Urinary bladder (tissue), 4 donors: ENCODE data around the gene SPEN. TPM values are rescaled to one million over a fixed set of nuclear protein-coding genes. Genes with fewer than 3 reads are reported as not detected.
"Not testable (repeated sequence)": the region's sequence is repeated elsewhere in the genome, so short reads cannot be mapped to it uniquely, and the experiment has no call there.

Experiments used
- DNase-seq: peaks from one replicate; pipeline ENCODE4 v3.0.0-alpha.2; 2015; ENCODE audit errors: extremely low spot score
- H3K27ac ChIP-seq: one replicate; pipeline ENCODE4 v1.5.1; 2013; ENCODE audit warnings: low read depth, mild to moderate bottlenecking, moderate library complexity
- H3K36me3 ChIP-seq: one replicate; pipeline ENCODE4 v1.6.1; 2013; ENCODE audit warnings: mild to moderate bottlenecking, moderate library complexity; ENCODE audit not compliant: insufficient read depth
- H3K4me1 ChIP-seq: one replicate; pipeline ENCODE4 v1.6.1; 2013; ENCODE audit warnings: mild to moderate bottlenecking, moderate library complexity; ENCODE audit not compliant: insufficient read depth
- H3K4me3 ChIP-seq: one replicate; pipeline ENCODE4 v1.5.1; 2013; ENCODE audit warnings: low read depth, low read length
- WGBS: extraction: QIAGEN DNeasy Blood & Tissue Kit; methylation state at CpG from one replicate; pipeline ENCODE4 v1.1.7; 2013; 5-methylcytosine and 5-hydroxymethylcytosine counted together
- polyA plus RNA-seq: library from polyadenylated mRNA; stranded (reverse); fragments of 200-250 nt; gene quantifications from one replicate; pipeline ENCODE4 v1.2.3, GENCODE V29; 2013
- total RNA-seq: library from RNA; depleted of rRNA; stranded (reverse); fragments of >200 nt; gene quantifications from one replicate; pipeline ENCODE4 v1.2.3, GENCODE V29; 2014
- donor health status: healthy with polysubstance abuse.
- donor health status: healthy.

The SPEN gene, protein sequence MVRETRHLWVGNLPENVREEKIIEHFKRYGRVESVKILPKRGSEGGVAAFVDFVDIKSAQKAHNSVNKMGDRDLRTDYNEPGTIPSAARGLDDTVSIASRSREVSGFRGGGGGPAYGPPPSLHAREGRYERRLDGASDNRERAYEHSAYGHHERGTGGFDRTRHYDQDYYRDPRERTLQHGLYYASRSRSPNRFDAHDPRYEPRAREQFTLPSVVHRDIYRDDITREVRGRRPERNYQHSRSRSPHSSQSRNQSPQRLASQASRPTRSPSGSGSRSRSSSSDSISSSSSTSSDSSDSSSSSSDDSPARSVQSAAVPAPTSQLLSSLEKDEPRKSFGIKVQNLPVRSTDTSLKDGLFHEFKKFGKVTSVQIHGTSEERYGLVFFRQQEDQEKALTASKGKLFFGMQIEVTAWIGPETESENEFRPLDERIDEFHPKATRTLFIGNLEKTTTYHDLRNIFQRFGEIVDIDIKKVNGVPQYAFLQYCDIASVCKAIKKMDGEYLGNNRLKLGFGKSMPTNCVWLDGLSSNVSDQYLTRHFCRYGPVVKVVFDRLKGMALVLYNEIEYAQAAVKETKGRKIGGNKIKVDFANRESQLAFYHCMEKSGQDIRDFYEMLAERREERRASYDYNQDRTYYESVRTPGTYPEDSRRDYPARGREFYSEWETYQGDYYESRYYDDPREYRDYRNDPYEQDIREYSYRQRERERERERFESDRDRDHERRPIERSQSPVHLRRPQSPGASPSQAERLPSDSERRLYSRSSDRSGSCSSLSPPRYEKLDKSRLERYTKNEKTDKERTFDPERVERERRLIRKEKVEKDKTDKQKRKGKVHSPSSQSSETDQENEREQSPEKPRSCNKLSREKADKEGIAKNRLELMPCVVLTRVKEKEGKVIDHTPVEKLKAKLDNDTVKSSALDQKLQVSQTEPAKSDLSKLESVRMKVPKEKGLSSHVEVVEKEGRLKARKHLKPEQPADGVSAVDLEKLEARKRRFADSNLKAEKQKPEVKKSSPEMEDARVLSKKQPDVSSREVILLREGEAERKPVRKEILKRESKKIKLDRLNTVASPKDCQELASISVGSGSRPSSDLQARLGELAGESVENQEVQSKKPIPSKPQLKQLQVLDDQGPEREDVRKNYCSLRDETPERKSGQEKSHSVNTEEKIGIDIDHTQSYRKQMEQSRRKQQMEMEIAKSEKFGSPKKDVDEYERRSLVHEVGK (N-terminal part only)
- total RNA-seq: 47.6 TPM
- 31.8 TPM for polyA plus RNA-seq

DNA sequence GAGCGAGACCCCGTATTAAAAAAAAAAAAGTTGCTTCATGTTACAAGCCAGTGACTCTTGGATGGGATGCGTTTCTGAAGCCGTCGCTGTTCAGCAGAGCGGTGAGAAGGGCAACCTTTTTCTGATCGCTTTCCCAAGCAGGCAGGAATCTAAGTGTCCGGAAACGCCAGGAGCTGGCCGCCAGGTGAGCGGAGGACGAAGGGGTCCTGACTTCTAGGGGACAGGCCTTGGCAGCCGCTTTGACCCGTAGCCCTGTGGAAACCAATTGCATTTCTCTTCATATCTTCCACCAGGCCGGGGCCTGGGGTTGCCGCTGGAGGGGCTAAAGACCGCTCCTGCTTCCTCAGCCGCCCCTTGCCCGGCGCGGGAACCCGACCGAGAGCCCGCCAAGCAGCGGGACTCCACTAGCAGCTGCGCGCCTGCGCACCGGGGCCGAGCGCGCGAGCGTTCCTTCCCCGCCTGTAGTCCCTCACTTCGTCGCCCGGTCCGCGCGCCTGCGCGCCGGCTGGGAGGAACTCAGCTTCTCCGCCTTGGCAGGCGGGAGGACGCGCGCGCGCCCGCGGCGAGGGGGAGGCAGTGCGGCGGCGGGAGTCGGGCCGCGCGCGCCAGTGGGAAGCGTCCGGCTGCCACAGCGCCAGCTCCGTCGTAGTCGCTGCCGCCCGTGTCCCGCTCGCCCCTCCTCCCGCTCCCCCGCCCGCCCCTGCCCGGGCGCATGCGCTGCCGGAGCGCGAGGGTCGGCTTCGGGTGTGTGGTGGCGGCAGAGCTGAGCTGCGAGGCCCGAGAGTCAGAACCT is at the start of gene SPEN:
TSS of gene SPEN (plus strand) at position 608 of the 793 bp plus-strand sequence. CDS start 361 bp downstream, outside the sequence.
- Histone ChIP-seq H3K36me3 (no peaks in the 10 kb centered on the region), H3K27ac (peak within 1 kb of the TSS; percentile 93), H3K4me1 (no peaks in the 10 kb centered on the region), H3K4me3 (peak within 1 kb of the TSS; percentile 89)
- whole genome bisulfite sequencing: under 1% methylated on average over 86 of the region's 86 CpGs
- DNase-seq: peak; percentile 86

DNA sequence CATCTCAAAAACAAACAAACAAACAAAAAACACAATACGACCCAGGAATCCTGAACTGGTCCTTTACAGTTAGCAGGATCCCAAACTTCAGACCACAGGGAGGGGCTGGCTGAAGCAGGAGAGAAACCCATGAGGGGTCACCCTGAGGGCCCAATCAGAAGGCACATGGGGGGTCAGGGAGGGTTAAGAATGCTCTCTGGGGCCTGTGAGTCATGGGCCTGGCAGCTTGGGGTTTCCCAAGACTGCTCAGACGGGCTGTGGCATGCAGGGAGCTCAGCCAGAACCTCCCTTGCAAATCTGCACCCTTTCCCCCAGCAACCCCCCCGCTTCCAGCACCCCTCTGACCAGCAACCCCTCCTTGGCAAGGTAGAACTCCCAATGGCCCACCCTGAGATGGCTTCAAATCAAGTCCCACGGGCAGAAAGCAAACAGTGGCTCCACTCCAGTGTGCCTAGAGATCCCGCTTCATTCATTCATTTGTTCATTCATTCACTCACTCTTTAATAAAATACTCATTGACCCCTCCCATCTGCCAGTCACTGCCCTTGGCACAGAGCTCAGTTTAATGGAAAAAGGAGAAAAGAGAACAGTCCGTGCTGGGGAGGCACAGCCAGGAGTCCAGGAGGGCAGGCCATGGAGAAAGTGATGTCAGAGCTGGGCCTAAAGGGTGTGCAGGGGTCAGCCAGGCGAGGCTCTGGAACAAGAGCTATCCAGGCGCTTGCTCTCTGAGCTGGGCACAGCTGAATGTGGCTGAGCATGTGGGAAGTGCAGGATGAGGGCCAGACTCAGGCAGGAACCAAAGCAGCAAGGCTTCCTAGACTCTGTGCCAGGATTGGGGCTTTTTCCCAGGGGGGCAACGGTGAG is 48.3 kb upstream of the SPEN start:
- 41% methylated on average over 9 of the region's 9 CpGs for WGBS
- Histone ChIP-seq H3K4me3 (no peak overlapping the region), H3K4me1 (no peaks in the 10 kb centered on the region), H3K27ac (peak overlapping the region; percentile 46), H3K36me3 (no peaks in the 10 kb centered on the region)
- DNase-seq: peak; percentile 51

DNA sequence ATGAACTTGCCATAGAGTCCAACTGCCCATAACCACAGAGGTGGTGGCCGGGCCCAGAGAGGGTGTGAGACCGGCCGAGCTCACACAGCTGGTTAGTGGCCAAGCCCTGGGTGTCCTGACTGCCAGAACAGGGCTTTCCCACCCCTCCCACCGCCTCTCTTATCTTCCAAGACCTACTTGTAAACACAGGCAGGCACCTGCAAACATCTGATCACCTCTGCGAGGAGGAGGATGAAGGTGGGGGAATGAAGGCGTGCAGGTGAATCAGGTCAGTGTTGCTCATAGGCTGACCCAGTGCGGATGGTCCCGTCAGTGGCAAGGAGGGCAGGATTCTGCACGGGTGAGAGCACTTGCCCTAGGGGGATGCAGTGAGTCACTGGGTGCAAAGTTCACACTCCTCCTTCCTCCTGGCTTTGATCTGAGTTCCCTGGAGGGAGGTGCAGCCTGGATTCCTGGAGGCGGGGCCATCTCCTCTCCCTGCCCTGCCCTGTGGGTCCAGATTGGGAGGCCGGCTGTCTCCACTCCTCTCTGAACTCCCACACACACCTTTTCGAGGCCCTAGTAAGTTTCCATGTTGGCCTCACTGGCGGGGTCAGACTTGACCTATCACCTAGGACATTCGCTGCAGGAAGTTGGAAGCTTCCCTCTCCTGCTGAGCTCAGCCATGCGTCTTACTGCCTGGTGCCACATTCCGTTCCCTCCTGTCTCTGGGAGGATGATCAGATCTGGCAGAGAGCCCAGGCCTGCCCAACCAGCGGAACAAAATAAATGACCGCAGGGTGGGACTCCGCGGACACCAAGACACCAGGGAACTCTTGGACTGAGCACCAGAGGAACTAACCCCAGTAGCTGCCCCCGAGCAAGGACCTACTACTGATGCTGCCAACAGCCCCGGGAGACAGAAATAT is 47.3 kb upstream of the SPEN start:
- H3K27ac ChIP-seq: peak overlapping the region; percentile 52
- H3K4me3 ChIP-seq: no peak overlapping the region
- no peak for DNase-seq
- H3K4me1 ChIP-seq: no peaks in the 10 kb centered on the region
- no peaks in the 10 kb centered on the region for H3K36me3 ChIP-seq
- WGBS: 45% methylated on average over 22 of the region's 22 CpGs

DNA sequence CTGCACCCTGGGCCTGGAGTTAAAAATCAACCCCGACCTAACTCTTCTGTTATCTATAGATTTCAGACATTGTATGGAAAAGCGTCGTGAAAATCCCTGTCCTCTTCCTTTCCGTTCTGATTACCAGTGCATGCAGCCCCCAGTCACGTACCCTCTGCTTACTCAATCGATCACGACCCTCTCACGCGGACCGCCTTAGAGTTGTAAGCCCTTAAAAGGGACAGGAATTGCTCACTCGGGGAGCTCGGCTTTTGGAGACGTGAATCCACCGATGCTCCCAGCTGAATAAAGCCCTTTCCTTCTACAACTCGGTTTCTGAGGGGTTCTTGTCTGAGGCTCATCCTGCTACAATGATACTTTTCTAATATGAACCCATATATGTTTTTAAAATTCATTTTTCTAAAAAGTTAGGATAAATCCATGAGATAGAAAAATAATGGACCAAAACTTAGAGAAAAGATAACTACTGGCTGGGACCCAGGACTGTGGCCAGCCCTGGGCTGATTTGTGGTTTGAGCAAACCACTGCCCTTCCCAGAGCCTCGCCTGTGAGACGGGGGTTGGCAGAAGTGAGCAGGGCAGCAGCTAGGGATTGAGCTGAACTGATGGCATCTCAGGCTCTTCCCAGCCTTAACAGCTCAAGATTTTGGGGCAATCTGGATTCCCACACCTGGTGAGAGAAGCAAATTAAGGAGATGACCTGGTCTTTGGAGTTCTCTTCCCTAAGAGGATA is 45.1 kb upstream of the SPEN start:
- no peak for DNase-seq
- no peaks in the 10 kb centered on the region for H3K36me3 ChIP-seq
- H3K4me3 ChIP-seq: no peak overlapping the region
- no peaks in the 10 kb centered on the region for H3K4me1 ChIP-seq
- H3K27ac ChIP-seq: no peak overlapping the region
- 76% methylated on average over 17 of the region's 17 CpGs for WGBS

DNA sequence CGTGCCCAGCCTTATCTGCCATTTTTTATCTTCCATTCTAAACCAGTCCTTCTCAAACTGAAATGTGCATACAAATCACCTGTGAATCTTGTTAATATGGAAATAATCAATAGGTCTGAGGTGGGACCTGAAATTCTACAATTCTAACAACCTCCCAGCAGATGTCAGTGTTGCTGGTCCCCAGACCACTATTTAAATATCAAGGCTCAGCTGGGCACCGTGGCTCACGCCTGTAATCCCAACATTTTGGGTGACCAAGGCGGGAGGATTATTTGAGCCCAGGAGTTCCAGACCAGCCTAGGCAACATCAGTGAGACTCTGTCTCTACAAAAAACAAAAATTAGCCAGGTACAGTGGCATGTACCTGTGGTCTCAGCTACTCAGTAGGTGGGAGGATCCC is 44.1 kb upstream of the SPEN start:
- WGBS: 39% methylated on average over 4 of the region's 4 CpGs
- DNase-seq: no peak
- Histone ChIP-seq H3K4me1 (no peaks in the 10 kb centered on the region), H3K4me3 (no peak overlapping the region), H3K36me3 (no peaks in the 10 kb centered on the region), H3K27ac (no peak overlapping the region)

DNA sequence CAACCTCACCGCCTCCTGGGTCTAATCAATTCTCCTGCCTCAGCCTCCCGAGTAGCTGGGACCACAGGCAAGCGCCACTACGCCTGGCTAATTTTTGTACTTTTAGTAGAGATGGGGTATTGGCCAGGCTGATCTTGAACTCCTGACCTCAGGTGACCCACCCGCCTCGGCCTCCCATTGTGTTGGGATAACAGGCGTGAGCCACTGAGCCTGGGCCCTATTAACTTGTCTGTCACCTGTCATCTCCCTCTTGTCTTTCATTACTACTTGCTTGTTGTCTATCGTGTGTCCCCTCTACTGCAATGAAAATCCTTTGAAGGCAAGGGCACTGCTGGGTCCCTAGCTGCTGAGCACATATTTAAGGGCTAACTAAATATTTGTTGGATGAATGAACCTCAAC is 43.4 kb upstream of the SPEN start:
- DNase-seq: no peak
- H3K27ac ChIP-seq: no peak overlapping the region
- H3K4me1 ChIP-seq: no peaks in the 10 kb centered on the region
- H3K4me3 ChIP-seq: no peak overlapping the region
- no peaks in the 10 kb centered on the region for H3K36me3 ChIP-seq
- 89% methylated on average over 8 of the region's 8 CpGs for WGBS

DNA sequence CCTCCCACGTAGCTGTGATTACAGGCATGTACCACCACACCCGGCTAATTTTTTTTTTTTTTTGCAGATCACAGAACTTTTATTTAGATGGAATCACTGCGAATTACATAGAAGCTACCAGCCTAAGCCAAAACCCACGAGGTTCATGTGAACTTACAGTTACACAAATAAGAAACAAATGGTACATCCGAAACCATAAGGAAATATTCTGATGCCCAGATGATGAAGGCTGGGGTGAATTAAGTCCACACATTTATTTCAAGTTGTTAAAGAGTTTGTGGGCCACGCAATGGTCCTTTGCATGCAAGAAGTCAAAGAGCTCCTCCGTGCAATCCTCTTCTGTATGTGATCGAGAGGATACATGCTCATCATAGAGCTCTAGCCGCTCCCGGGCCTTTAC is 40.4 kb upstream of the SPEN start:
- no peak for DNase-seq
- H3K36me3 ChIP-seq: no peaks in the 10 kb centered on the region
- WGBS: 93% methylated on average over 10 of the region's 10 CpGs

DNA sequence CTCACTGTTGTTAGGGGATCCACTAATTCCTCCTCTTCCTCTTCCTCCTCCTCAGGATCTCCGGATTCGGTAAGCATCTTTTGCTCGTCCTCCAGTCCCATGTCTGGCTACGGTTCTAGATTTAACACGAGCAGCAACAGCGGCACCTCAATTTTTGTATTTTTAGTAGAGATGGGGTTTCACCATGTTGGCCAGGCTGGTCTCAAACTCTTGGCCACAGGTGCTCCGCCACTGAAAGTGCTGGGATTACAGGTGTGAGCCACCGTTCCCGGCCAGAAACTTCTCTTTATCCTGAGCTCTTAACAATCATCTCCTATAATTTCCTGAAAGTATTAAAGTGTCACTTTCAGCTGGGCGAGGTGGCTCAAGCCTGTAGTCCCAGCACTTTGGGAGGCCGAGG is 40.0 kb upstream of the SPEN start, which contains the start of gene UQCRHL:
TSS of gene UQCRHL (minus strand) at position 101 of the 400 bp plus-strand sequence. CDS start at position 101, 0 bp downstream.
- not testable (repeated sequence) for H3K4me3 ChIP-seq, DNase-seq, H3K27ac ChIP-seq, H3K36me3 ChIP-seq, H3K4me1 ChIP-seq
- 91% methylated on average over 11 of the region's 11 CpGs for WGBS

More for the DNA sequence above, 40.4 kb upstream of the SPEN start:
- Histone ChIP-seq H3K4me3 (no peak overlapping the region), H3K27ac (no peak overlapping the region), H3K4me1 (no peaks in the 10 kb centered on the region)

DNA sequence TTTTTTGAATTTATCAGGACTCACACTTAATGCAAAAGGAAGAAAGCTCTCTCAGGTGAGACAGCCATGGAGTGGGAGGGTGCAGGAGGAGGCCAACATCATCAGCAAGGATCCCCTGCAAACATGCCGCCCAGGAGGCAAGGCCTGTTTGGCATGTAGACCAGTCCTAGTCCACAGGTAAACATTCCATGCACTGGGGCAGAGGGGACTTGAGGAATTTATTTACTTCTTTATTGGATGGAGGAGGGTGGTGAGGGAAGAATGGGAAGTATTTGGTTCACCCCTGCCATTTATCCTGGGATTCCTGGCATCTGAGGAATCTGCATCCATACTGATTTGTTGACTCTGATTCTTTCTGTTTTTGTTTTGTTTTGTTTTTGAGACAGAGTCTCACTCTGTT is 38.6 kb upstream of the SPEN start:
- Histone ChIP-seq H3K36me3 (no peaks in the 10 kb centered on the region), H3K4me1 (no peaks in the 10 kb centered on the region), H3K27ac (no peak overlapping the region), H3K4me3 (no peak overlapping the region)
- DNase-seq: no peak
- 84% methylated on average over 1 of the region's 1 CpG for WGBS

DNA sequence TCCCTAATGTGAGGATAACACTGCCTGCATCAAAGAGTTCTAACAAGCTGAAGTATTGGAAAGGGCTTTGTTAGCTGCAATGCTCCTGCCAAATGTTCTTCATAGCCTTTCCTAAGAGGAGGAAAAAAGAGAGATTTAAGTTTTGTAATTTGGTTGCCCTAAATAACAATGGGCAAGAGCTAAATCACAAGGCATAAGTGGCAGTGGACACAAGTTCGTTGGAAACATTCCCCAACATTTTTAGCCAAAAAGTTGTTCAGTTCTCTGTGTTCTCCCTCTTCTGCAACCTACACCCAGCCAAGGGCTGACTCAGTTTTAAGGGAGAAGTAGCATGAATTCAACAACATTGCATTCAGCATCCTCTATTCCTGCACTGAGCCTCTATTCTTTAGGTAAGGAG is 37.4 kb upstream of the SPEN start:
- Histone ChIP-seq H3K4me3 (no peak overlapping the region), H3K27ac (no peak overlapping the region), H3K36me3 (no peaks in the 10 kb centered on the region), H3K4me1 (no peaks in the 10 kb centered on the region)
- DNase-seq: no peak
- WGBS: 60% methylated on average over 1 of the region's 1 CpG

DNA sequence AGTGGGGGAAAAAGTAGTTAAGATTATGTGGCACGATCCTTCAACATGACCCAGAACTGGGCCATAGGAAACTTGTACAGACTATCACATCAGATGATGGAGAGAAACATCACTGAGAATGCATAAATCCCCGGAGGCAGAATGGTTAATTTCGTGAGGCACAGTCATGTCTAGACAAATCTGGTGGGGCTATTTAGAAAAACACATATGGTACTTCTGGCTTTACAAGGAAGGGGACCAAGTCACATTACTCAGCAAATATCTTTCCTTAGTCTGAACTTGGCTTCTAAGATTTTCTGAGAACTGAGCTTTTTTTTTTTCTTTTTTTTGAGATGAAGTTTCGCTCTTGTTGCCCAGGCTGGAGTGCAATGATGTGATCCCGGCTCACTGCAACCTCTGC is 30.8 kb upstream of the SPEN start:
- no peaks in the 10 kb centered on the region for H3K36me3 ChIP-seq
- no peak overlapping the region for H3K4me3 ChIP-seq
- H3K27ac ChIP-seq: no peak overlapping the region
- WGBS: 83% methylated on average over 5 of the region's 5 CpGs
- H3K4me1 ChIP-seq: no peaks in the 10 kb centered on the region
- DNase-seq: no peak
